Mesendoderm (in vitro differentiated cells): ENCODE results near the gene HJV.

ENCODE experiments used
- DNase-seq: peaks from one replicate; pipeline ENCODE4 v3.0.0; 2013
- H2AK5ac ChIP-seq: 2 replicates; pipeline ENCODE4 v1.6.1; 2013; ENCODE audit warnings: low read length, inconsistent platforms
- H2BK120ac ChIP-seq: 2 replicates; pipeline ENCODE4 v1.6.1; 2013; ENCODE audit warnings: low read depth, mild to moderate bottlenecking, low read length, moderate library complexity, mixed read lengths
- H2BK15ac ChIP-seq: replicated peaks from 2 replicates; pipeline ENCODE4 v1.6.1; 2013; ENCODE audit warnings: low read depth, mild to moderate bottlenecking, moderate library complexity
- H2BK5ac ChIP-seq: 2 replicates; pipeline ENCODE4 v1.6.1; 2013; ENCODE audit warnings: low read length, inconsistent platforms
- H3K18ac ChIP-seq: 2 replicates; pipeline ENCODE4 v1.6.1; 2013; ENCODE audit warnings: mild to moderate bottlenecking, low read length, mixed read lengths
- H3K23ac ChIP-seq: one replicate; pipeline ENCODE4 v1.6.1; 2013; ENCODE audit warnings: low read length
- H3K27ac ChIP-seq: 2 replicates; pipeline ENCODE4 v1.5.1; 2013; ENCODE audit warnings: low read depth, mild to moderate bottlenecking, inconsistent platforms, low read length, moderate library complexity
- H3K27me3 ChIP-seq: 2 replicates; pipeline ENCODE4 v1.6.1; 2013; ENCODE audit warnings: low read length, control low read depth, mild to moderate bottlenecking, inconsistent platforms; ENCODE audit not compliant: insufficient read depth, poor library complexity
- H3K36me3 ChIP-seq: 2 replicates; pipeline ENCODE4 v1.6.1; 2013; ENCODE audit warnings: low read length, inconsistent platforms; ENCODE audit not compliant: control insufficient read depth, insufficient read depth
- H3K4ac ChIP-seq: one replicate; pipeline ENCODE4 v1.6.1; 2013; ENCODE audit warnings: low read depth, mild to moderate bottlenecking, low read length, moderate library complexity
- H3K4me1 ChIP-seq: 2 replicates; pipeline ENCODE4 v1.6.1; 2013; ENCODE audit warnings: low read depth, low read length, inconsistent platforms; ENCODE audit not compliant: control insufficient read depth
- H3K4me2 ChIP-seq: 2 replicates; pipeline ENCODE4 v1.6.1; 2013; ENCODE audit warnings: low read length
- H3K4me3 ChIP-seq: 2 replicates; pipeline ENCODE4 v1.5.1; 2013; ENCODE audit warnings: mild to moderate bottlenecking, low read length
- H3K56ac ChIP-seq: one replicate; pipeline ENCODE4 v1.6.1; 2013; ENCODE audit warnings: low read length
- H3K79me1 ChIP-seq: 2 replicates; pipeline ENCODE4 v1.6.1; 2013; ENCODE audit warnings: low read length, inconsistent platforms
- H3K79me2 ChIP-seq: 2 replicates; pipeline ENCODE4 v1.6.1; 2013; ENCODE audit warnings: mild to moderate bottlenecking, low read length; ENCODE audit not compliant: control insufficient read depth, insufficient read depth
- H3K9ac ChIP-seq: 2 replicates; pipeline ENCODE4 v1.6.1; 2013; ENCODE audit warnings: low read length, inconsistent platforms
- H4K5ac ChIP-seq: one replicate; pipeline ENCODE4 v1.6.1; 2013; ENCODE audit warnings: low read length
- H4K8ac ChIP-seq: one replicate; pipeline ENCODE4 v1.6.1; 2013; ENCODE audit warnings: low read depth, mild to moderate bottlenecking, control low read depth, low read length, moderate library complexity
- WGBS: extraction: QIAGEN DNeasy Blood & Tissue Kit; methylation state at CpG from one replicate; pipeline ENCODE4 v1.1.7; 2013; ENCODE audit warnings: low lambda C conversion rate, missing lambda C conversion rate; ENCODE audit not compliant: insufficient coverage; ENCODE audit errors: extremely low coverage; 5-methylcytosine and 5-hydroxymethylcytosine counted together

The HJV gene

DNA sequence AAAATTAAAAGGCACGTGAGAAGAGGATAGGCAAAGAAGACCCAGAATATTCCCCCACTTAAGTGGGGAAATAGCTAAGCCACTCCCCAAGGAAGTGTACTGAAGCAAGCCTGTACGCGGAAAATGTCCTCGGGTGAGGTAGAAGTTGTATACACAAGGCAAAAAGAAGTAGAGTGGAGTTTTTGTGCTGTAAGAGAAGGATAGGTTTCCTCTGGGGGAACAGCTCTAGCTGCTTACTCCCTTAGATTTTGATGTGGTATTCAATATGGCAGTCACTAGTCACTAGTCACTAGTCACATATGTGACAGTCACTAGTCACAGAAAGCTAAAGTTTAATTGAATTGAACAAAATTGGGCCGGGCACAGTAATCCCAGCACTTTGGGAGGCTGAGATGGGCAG, 32.8 kb downstream of the HJV start:
- no peak for DNase-seq
- Histone ChIP-seq H2BK5ac (no peak overlapping the region), H3K36me3 (no peaks in the 10 kb centered on the region), H3K27ac (no peak overlapping the region), H2AK5ac (no peak overlapping the region), H2BK15ac (no peak overlapping the region), H3K4me1 (peaks cover 2% of the 10 kb centered on the region), H3K4me3 (no peak overlapping the region), H3K79me1 (no peaks in the 10 kb centered on the region), H3K23ac (no peak overlapping the region), H3K9ac (no peak overlapping the region), H4K8ac (no peak overlapping the region), H3K56ac (no peak overlapping the region), H3K18ac (no peak overlapping the region), H3K4ac (no peak overlapping the region), H3K79me2 (no peaks in the 10 kb centered on the region), H4K5ac (no peak overlapping the region), H3K4me2 (no peak overlapping the region), H3K27me3 (no peaks in the 10 kb centered on the region), H2BK120ac (no peak overlapping the region)
- no CpG with 5 or more reads among the region's 5 CpGs for WGBS

DNA sequence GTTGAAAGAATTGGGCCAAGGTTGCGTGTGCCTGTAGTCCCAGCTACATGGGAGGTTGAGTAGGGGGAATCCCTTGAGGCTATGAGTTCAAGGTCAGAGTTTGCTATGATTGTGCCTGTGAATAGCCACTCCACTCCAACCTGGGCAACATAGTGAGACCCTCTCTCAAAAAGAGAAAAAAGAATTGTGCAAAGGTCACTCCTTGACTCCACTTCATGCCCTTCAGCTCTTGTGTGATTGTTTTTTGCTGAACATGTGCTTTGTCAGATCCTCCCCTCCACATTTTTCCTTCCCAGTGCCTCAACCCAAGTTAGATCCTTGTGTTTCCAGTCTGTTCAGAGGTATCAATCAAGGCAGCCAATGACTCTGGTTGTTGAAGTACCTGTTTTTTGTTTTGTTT, 33.6 kb downstream of the HJV start:
- H2AK5ac ChIP-seq, result no peak overlapping the region
- no peak overlapping the region for H3K27ac ChIP-seq
- no peak overlapping the region for H2BK5ac ChIP-seq
- H2BK120ac ChIP-seq, result no peak overlapping the region
- H4K5ac ChIP-seq, result no peak overlapping the region
- H3K18ac ChIP-seq, result no peak overlapping the region
- H2BK15ac ChIP-seq, result no peak overlapping the region
- H3K36me3 ChIP-seq, result no peaks in the 10 kb centered on the region
- no peak overlapping the region for H3K9ac ChIP-seq
- H3K56ac ChIP-seq, result no peak overlapping the region
- peaks cover 2% of the 10 kb centered on the region for H3K4me1 ChIP-seq
- no peaks in the 10 kb centered on the region for H3K79me1 ChIP-seq
- H4K8ac ChIP-seq, result no peak overlapping the region
- no CpG with 5 or more reads among the region's 1 CpG for WGBS
- no peaks in the 10 kb centered on the region for H3K27me3 ChIP-seq
- H3K4me3 ChIP-seq, result no peak overlapping the region
- no peaks in the 10 kb centered on the region for H3K79me2 ChIP-seq
- H3K4me2 ChIP-seq, result no peak overlapping the region
- DNase-seq, result no peak
- H3K4ac ChIP-seq, result no peak overlapping the region
- no peak overlapping the region for H3K23ac ChIP-seq

DNA sequence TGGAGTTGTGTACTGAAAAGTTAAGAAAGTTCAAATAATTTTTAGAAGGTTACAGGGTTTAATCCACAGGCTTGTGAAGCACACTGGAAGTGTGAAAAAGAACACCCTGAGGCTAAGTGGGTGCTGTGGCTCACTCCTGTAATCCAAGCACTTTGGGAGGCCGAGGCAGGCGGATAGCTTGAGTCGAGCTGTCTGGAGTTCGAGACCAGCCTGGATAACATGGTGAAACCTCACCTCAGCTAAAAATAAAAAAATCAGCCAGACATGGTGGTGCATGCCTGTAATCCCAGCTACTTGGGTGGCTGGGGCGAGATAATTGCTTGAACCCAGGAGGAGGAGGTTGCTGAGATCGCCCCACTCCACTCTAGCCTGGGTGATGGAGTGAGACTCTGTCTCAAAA, 35.0 kb downstream of the HJV start:
- no peak overlapping the region for H2BK5ac ChIP-seq
- H3K4me1 ChIP-seq, result peaks cover 2% of the 10 kb centered on the region
- no peaks in the 10 kb centered on the region for H3K79me2 ChIP-seq
- no peak overlapping the region for H3K4me2 ChIP-seq
- H4K5ac ChIP-seq, result no peak overlapping the region
- no CpG with 5 or more reads among the region's 6 CpGs for WGBS
- no peak overlapping the region for H2BK15ac ChIP-seq
- no peak overlapping the region for H3K4me3 ChIP-seq
- no peak overlapping the region for H3K23ac ChIP-seq
- H3K18ac ChIP-seq, result no peak overlapping the region
- no peak overlapping the region for H3K27ac ChIP-seq
- no peaks in the 10 kb centered on the region for H3K79me1 ChIP-seq
- H2BK120ac ChIP-seq, result no peak overlapping the region
- H4K8ac ChIP-seq, result no peak overlapping the region
- no peak overlapping the region for H3K56ac ChIP-seq
- H3K27me3 ChIP-seq, result no peaks in the 10 kb centered on the region
- H3K9ac ChIP-seq, result no peak overlapping the region
- no peak overlapping the region for H2AK5ac ChIP-seq
- DNase-seq, result no peak
- H3K36me3 ChIP-seq, result no peaks in the 10 kb centered on the region
- no peak overlapping the region for H3K4ac ChIP-seq

DNA sequence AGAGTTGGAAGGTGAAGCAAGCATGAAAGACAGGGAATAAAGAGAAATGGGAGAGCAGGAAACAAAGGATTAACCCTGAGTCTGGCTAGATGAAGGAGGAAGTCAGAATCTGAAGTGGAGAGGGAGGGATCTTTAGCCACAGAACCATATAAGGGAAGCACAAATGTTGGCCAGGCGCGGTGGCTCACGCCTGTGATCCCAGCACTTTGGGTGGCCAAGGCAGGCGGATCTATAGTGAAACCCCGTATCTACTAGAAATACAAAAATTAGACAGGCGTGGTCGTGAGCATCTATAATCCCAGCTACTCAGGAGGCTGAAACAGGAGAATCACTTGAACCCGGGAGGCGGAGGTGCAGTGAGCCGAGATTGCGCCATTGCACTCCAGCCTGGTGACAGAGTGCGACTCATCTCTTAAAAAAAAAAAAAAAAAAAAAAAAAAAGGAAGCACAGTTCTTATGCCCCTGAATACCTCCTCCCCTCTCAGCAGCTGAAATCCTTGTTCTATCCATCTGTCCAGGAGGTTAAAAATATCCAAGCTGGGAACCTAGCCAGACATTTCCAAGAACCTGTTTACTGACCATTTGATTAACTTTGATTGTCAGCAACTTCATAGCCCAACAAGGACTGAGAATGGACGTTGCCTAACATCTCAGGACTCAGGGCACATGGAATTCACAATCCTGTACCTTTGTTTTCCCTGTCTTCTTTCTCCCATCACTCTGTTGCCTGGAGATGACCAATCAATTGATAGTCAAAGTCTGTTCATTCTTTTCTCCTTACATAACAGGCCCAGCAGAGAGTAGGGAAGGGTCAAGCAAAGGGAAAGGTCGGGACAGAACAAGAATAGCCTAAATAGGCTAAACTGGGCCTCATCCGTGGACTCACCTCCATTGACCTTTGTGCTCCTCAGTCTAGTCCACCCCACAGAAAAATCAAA, 35.8 kb downstream of the HJV start:
- peaks cover 2% of the 10 kb centered on the region for H3K4me1 ChIP-seq
- no peaks in the 10 kb centered on the region for H3K27me3 ChIP-seq
- H3K36me3 ChIP-seq, result no peaks in the 10 kb centered on the region
- no peak overlapping the region for H3K4ac ChIP-seq
- H3K18ac ChIP-seq, result no peak overlapping the region
- peak overlapping the region; percentile 24 for H4K5ac ChIP-seq
- H2BK5ac ChIP-seq, result no peak overlapping the region
- H3K9ac ChIP-seq, result no peak overlapping the region
- H3K79me2 ChIP-seq, result no peaks in the 10 kb centered on the region
- WGBS, result no CpG with 5 or more reads among the region's 15 CpGs
- H3K27ac ChIP-seq, result peak overlapping the region; percentile 22
- no peaks in the 10 kb centered on the region for H3K79me1 ChIP-seq
- H3K56ac ChIP-seq, result peak overlapping the region; percentile 73
- H2AK5ac ChIP-seq, result no peak overlapping the region
- no peak overlapping the region for H4K8ac ChIP-seq
- no peak overlapping the region for H2BK120ac ChIP-seq
- DNase-seq, result peak; percentile 67
- no peak overlapping the region for H3K4me3 ChIP-seq
- no peak overlapping the region for H3K4me2 ChIP-seq
- no peak overlapping the region for H3K23ac ChIP-seq
- no peak overlapping the region for H2BK15ac ChIP-seq

DNA sequence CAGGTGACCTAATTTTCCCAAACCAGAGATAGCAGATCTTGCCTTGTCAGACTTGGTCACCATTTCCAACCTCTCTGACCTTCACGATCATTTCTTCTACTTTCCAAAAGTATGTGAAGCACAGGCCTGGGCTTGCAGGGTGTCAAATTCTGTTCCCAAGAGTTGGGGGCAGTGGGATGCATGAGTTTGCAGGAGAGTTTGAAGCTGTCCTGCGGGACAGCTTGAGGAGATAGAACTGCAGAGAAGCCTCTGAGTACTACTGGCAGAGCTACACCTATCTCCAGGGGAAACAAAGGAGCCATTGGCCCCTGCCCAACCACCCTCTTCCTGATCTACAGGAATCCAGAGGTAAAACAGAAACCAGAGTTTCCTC, 36.4 kb downstream of the HJV start:
- peak overlapping the region; percentile 24 for H4K5ac ChIP-seq
- H4K8ac ChIP-seq, result no peak overlapping the region
- H2BK5ac ChIP-seq, result no peak overlapping the region
- no peaks in the 10 kb centered on the region for H3K36me3 ChIP-seq
- H3K79me1 ChIP-seq, result no peaks in the 10 kb centered on the region
- no peak overlapping the region for H3K4me3 ChIP-seq
- no peak overlapping the region for H3K23ac ChIP-seq
- peak overlapping the region; percentile 73 for H3K56ac ChIP-seq
- peak overlapping the region; percentile 22 for H3K18ac ChIP-seq
- H2AK5ac ChIP-seq, result no peak overlapping the region
- no CpG with 5 or more reads among the region's 2 CpGs for WGBS
- H3K27me3 ChIP-seq, result no peaks in the 10 kb centered on the region
- no peak overlapping the region for H3K4me2 ChIP-seq
- peak overlapping the region; percentile 22 for H3K27ac ChIP-seq
- H3K4ac ChIP-seq, result no peak overlapping the region
- peaks cover 2% of the 10 kb centered on the region for H3K4me1 ChIP-seq
- peak overlapping the region; percentile 10 for H2BK120ac ChIP-seq
- DNase-seq, result no peak
- H3K9ac ChIP-seq, result no peak overlapping the region
- H3K79me2 ChIP-seq, result no peaks in the 10 kb centered on the region
- no peak overlapping the region for H2BK15ac ChIP-seq
